WTC11 (cell line): ENCODE data around the gene ALG8. TPM values are rescaled to one million over a fixed set of nuclear protein-coding genes. Genes with fewer than 3 reads are reported as not detected.

Experiments used
- ATAC-seq: fragments of 200-7000 bp; cut with Tn5 transposase; 2 replicates; pipeline ENCODE4 v1.10.0; 2021; ENCODE audit warnings: mild to moderate bottlenecking, moderate library complexity
- CTCF ChIA-PET: fragments of 300-600 bp; sonication (Branson Sonifier 250); formaldehyde crosslinking; loops from one replicate; lab custom pipeline; 2021; ENCODE audit warnings: antibody characterized with exemption; lab: Charles Lee
- POLR2A ChIA-PET: fragments of 350-600 bp; sonication (Branson Sonifier 250); formaldehyde crosslinking; loops from one replicate; lab custom pipeline; 2021; ENCODE audit warnings: antibody characterized with exemption; lab: Charles Lee
- DNase-seq: peaks from one replicate; pipeline ENCODE4 v3.0.0; 2021; ENCODE audit warnings: low spot score
- H3K27ac Mint-ChIP-seq: 2 replicates; pipeline ENCODE4 v1.8.0; 2021; ENCODE audit warnings: mixed read lengths
- H3K27me3 Mint-ChIP-seq: 2 replicates; pipeline ENCODE4 v1.8.0; 2021; ENCODE audit warnings: low read depth, mild to moderate bottlenecking, moderate library complexity, mixed read lengths
- H3K36me3 Mint-ChIP-seq: 2 replicates; pipeline ENCODE4 v1.8.0; 2021; ENCODE audit warnings: mixed read lengths
- H3K4me1 Mint-ChIP-seq: 2 replicates; pipeline ENCODE4 v1.8.0; 2022; ENCODE audit warnings: mixed read lengths
- H3K4me3 Mint-ChIP-seq: 2 replicates; pipeline ENCODE4 v1.8.0; 2021; ENCODE audit warnings: mild to moderate bottlenecking, moderate library complexity, mixed read lengths
- H3K9me3 Mint-ChIP-seq: 2 replicates; pipeline ENCODE4 v1.8.0; 2021; ENCODE audit warnings: mixed read lengths
- GABPB1 ChIP-seq: sonication (generic); formaldehyde crosslinking; IDR thresholded peaks from 2 replicates; pipeline ENCODE4 v1.8.1; 2023; ENCODE audit warnings: mild to moderate bottlenecking, missing genetic modification reagents
- total RNA-seq: library from RNA; stranded (reverse); gene quantifications from 3 replicates; pipeline ENCODE4 v1.2.3, GENCODE V29; 2021
- TF ChIP-seq, protein P1 (sequence below): sonication (generic); formaldehyde crosslinking; IDR thresholded peaks from 2 replicates; pipeline ENCODE4 v1.8.0; 2022; ENCODE audit warnings: mild to moderate bottlenecking, missing genetic modification reagents

Gene ALG8
- total RNA-seq, 1 experiment from 2014 or later: 63.8 TPM

DNA sequence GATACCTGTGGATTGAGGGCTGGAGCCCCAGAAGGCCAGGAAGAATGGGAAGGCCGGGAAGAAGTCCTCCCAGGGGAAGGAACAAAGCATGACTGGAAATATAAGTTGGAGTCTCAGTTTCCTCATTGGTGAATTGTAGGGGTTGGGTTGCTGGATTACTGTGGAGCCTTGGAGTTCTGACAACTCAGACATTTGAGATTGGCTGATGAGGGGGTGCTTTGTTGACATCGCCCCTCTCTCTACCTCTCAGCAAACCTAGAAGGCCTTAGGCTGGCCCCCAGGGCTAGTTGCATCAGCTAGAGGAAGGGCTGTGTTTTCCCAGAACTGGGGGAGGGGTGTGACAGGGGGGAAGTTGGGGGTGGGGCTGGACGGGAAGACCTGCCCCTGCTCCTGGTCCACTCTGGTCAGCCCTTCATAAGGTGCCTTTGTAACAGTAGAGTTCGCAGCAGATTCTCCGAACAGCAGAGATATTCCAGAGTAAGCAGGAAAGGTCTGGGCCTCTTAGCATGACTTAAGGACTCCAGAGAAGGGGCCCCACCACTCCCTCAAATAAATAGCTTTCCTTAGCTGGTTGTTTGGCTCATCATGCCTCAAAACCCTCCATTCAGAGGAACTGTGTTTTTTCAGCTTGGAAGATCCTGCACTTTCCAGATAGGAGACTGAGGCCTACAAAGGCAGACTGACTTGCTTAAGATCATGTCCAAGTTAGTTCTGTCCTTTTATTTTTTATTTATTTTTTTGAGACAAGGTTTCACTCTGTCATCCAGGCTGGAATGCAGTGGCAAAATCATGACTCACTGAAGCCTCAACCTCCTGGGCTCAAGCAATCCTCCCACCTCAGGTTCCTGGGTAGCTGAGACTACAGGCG, 88.2 kb downstream of the ALG8 start:
- POLR2A ChIA-PET: interaction anchor here (0.6 kb wide), 1 partner anchor 381 kb away, joined by 4 read pairs; no protein-coding TSS in a partner anchor
- Mint-ChIP-seq H3K36me3 (no peaks in the 10 kb centered on the region), H3K4me1 (peaks cover 14% of the 10 kb centered on the region), H3K9me3 (no peaks in the 10 kb centered on the region), H3K27ac (peak overlapping the region; percentile 6; the same call in 1 of the 2 replicates), H3K4me3 (no peak overlapping the region), H3K27me3 (no peaks in the 10 kb centered on the region)
- CTCF ChIA-PET: no interaction called here
- ATAC-seq: peak; percentile 56
- peak; percentile 98 for TF ChIP-seq GABPB1 (CRISPR knock-in tag)
- TF ChIP-seq, protein P1, sequence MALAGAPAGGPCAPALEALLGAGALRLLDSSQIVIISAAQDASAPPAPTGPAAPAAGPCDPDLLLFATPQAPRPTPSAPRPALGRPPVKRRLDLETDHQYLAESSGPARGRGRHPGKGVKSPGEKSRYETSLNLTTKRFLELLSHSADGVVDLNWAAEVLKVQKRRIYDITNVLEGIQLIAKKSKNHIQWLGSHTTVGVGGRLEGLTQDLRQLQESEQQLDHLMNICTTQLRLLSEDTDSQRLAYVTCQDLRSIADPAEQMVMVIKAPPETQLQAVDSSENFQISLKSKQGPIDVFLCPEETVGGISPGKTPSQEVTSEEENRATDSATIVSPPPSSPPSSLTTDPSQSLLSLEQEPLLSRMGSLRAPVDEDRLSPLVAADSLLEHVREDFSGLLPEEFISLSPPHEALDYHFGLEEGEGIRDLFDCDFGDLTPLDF (CRISPR knock-in tag): no peak
- TF ChIP-seq, all 79 proteins: peak for 1
- DNase-seq: peak; percentile 50

Other genes with a start within 250 kb of the ALG8 start
- gene INTS4, start 145.0 kb downstream of the ALG8 start, total RNA-seq: 34.2 to 37.9 TPM (median 34.2 TPM) in 3 replicates
- 12.6 to 15.7 TPM (median 14.8 TPM) in 3 replicates for gene KCTD14, start 116.3 kb downstream of the ALG8 start, total RNA-seq
- not detected in 3 replicates for gene THRSP, start 75.8 kb downstream of the ALG8 start, total RNA-seq
- gene NDUFC2, start 59.8 kb downstream of the ALG8 start, total RNA-seq: 195 to 216 TPM (median 215 TPM) in 3 replicates
- gene KCTD21, start 49.0 kb upstream of the ALG8 start, total RNA-seq: 2.8 to 4.0 TPM (median 3.1 TPM) in 3 replicates
- 9.1 to 10.6 TPM (median 9.6 TPM) in 3 replicates for gene USP35, start 49.3 kb upstream of the ALG8 start, total RNA-seq